HG03439 (cell line): ENCODE data around the gene PPM1H.
"Not testable (repeated sequence)": the region's sequence is repeated elsewhere in the genome, so short reads cannot be mapped to it uniquely, and the experiment has no call there.

Experiments used
- ATAC-seq: cut with Tn5 transposase; IDR thresholded peaks from one replicate; pipeline ENCODE4 v1.9.1; 2021; ENCODE audit warnings: mild to moderate bottlenecking, moderate library complexity; ENCODE audit not compliant: unreplicated experiment

The PPM1H gene

GRCh38 chr12:62771828-62772227 lies 163.1 kb downstream of the PPM1H start:
- no peak for ATAC-seq

- ATAC-seq, result no peak
These were observed 164.6 kb downstream of the PPM1H start for GRCh38 chr12:62770381-62770780.

GRCh38 chr12:62769076-62769619 lies 165.8 kb downstream of the PPM1H start:
- no peak for ATAC-seq

GRCh38 chr12:62767946-62768345 lies 167.0 kb downstream of the PPM1H start:
- ATAC-seq, result no peak

- ATAC-seq, result no peak
These were observed 167.5 kb downstream of the PPM1H start for GRCh38 chr12:62767496-62767895.

- ATAC-seq, result no peak
These were observed 168.5 kb downstream of the PPM1H start for GRCh38 chr12:62766496-62766895.

- ATAC-seq, result no peak
These were observed 170.9 kb downstream of the PPM1H start for GRCh38 chr12:62763861-62764645.

GRCh38 chr12:62763312-62763711 lies 171.6 kb downstream of the PPM1H start:
- ATAC-seq, result no peak

GRCh38 chr12:62762645-62763044 lies 172.3 kb downstream of the PPM1H start:
- no peak for ATAC-seq

- no peak for ATAC-seq
These were observed 173.3 kb downstream of the PPM1H start for GRCh38 chr12:62761658-62762057.

GRCh38 chr12:62760779-62761178 lies 174.2 kb downstream of the PPM1H start:
- peak; percentile 85 for ATAC-seq

GRCh38 chr12:62760341-62760740 lies 174.6 kb downstream of the PPM1H start:
- ATAC-seq, result not testable (repeated sequence)

GRCh38 chr12:62758216-62758615 lies 176.7 kb downstream of the PPM1H start:
- ATAC-seq, result no peak

- no peak for ATAC-seq
These were observed 177.9 kb downstream of the PPM1H start for GRCh38 chr12:62757048-62757447.

GRCh38 chr12:62754706-62755105 lies 180.2 kb downstream of the PPM1H start:
- no peak for ATAC-seq

- no peak for ATAC-seq
These were observed 183.2 kb downstream of the PPM1H start for GRCh38 chr12:62751810-62752155.

GRCh38 chr12:62750941-62751809 lies 183.8 kb downstream of the PPM1H start:
- no peak for ATAC-seq

- ATAC-seq, result no peak
These were observed 185.4 kb downstream of the PPM1H start for GRCh38 chr12:62749586-62749985.

- ATAC-seq, result no peak
These were observed 185.9 kb downstream of the PPM1H start for GRCh38 chr12:62748941-62749468.

GRCh38 chr12:62744551-62744950 lies 190.4 kb downstream of the PPM1H start:
- no peak for ATAC-seq

GRCh38 chr12:62739266-62740015 lies 195.5 kb downstream of the PPM1H start:
- ATAC-seq, result no peak
